NCI-H1436 (cell line): ENCODE data around the gene TPK1.

Experiments used
- DNase-seq: peaks from one replicate; lab custom pipeline; 2025; lab: John Stamatoyannopoulos, UW

Gene TPK1

DNA sequence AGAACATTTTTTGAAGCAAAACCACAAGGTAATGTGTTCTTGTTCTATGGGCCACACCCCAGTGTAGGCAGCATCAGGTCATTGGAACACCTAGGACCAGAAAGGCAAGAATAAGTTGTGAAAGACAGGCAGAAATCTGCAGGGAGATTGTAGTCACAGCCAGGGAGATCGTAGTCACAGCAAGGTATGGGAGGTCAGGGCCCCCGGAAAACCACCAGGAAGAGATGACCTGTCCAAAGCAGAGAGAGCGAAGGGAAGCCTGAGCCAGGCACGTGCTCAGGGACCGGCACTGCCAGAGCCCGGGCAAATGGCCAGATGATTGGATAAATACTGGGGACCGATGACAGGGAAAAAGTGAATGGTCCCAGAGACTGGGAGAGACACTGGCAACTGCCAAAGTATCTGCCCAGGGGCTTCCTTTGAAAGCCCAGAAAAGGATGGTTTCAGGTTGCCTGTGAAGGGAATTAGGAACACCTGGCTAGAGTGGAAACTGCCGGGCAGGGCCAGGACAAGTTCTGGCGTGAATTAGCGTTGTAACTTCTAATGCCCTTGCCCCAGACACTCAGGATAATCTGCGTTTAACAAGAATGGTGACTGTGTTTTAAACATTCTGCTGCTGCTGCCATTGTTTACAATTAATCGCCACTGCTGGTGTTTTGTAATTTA is 428.5 kb downstream of the TPK1 start:
- no peak for DNase-seq

DNA sequence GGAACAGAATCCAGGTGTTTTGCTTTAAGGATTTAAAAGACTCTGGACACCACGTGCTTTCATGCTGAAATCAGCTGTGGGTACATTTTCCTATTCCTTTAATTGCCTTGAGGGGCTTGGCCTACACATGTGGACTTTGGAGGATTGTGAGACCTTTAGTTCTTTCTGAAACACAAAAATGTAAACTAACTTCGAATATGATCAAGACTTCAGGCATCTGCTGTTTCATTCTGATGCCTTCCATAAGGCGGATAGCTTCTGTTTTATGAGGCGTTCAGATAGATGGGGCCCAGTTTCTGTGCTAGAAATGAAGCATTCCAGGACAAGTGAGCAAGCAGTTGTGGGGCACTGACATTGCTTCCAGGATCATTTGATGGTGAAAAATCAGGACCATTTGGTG is 430.9 kb downstream of the TPK1 start:
- no peak for DNase-seq

DNA sequence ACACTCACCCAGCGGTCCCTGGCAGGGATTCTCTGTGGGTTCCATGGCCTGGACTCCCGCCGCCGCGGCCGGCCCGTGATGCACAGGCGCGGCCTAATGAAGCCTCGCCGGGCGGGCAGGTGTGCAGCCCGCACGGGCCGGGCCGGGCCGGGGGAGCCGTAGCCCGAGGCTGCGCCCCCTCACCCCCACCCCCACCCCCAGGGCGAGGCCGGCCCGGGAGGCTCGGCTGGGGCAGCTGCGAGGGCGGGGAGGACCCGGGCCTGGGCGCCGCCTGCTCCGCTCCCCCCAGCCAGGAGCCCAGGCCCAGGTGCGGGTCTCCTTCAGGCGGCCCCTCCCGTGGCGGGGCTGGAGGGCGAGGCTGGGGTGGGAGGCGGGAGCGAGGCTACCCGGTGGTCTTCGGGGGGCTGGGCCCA is 432.2 kb downstream of the TPK1 start, which contains the start of gene NOBOX:
NOBOX (minus strand) TSS at position 45 of the 413 bp plus-strand sequence.
- no peak for DNase-seq

DNA sequence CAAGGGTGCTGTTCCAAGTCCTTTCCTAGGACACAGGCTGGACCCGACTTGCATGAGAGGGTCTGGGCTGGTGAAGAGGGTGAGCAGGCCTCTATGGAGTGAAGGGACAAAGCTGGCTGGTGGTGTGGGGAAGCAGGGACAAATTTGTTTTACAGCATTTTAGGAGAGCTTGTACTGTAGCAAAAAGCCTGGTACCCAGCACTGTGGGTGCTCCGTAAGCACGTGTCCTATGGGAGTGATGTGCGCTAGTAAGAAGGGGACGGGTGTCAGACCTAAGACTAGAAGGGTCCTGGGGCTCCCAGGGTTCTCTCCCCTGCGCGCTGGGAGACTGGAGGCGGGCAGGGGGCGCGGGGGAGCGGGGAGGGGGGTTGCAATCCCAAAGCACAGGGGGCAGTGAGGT is 432.8 kb downstream of the TPK1 start:
- no peak for DNase-seq
